Skeletal muscle cell (primary cell): ENCODE results near the gene HOXC6.

ENCODE experiments used
- DNase-seq: peaks from one replicate; pipeline ENCODE4 v3.0.0-alpha.2; 2010; ENCODE audit warnings: low read depth
- H3K4me3 ChIP-seq: 2 replicates; pipeline ENCODE4 v1.5.1; 2011; ENCODE audit warnings: low read depth, mild to moderate bottlenecking, control low read depth, low read length, moderate library complexity

HOXC6 gene

GRCh38 chr12:54000116-54001114, 27.8 kb upstream of the HOXC6 start, which contains the start of gene HOXC9:
TSS of gene HOXC9 (plus strand) at chr12:54000161. CDS start at chr12:54000189, 28 bp downstream.
- no peak for DNase-seq
- H3K4me3 ChIP-seq = peak within 1 kb of the TSS; percentile 71

DNA sequence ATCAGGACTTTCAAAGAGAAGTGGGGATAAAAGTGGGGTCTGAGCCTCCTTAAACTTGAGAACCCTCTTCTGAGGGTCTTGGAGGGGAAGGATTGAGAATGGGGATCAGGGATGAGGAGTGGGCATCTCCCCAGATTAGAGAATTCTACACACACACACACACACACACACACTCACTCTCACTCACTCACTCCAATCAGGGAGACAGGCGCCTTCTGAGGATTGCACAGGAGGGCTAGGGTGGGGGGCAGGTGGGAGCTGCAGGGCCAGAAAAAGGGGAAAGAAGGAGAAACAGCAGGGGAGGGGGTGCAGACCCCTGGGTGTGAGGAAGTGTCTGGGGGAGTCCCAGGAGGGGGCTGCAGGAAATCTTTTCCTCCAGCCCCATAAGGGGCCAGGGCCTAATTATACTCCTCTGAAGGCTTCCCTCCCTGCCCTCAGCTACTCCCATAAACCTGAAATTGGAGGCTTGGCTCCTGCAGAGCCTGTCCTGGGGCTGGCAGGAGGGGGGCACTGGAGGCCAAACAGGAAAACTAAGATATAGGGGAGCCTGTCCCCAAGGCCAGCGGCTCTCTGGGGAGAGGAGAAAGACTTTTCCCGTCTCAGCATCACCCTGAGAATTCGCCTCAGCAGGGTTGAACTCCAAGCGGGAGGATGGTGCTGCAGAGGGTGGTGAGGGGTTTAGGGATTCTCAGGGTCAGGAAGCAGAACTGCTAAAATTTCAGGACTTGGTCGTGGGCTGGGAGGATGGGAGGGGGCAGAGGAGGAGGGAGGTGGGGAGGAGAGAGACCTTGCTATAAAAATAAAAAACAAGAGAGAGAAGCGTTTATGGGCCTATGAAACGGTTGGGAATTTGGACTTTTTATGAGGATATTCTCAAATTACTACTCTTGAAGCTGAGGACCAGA, 26.7 kb upstream of the HOXC6 start:
- peak overlapping the region; percentile 71 for H3K4me3 ChIP-seq
- no peak for DNase-seq

GRCh38 chr12:54002278-54002914, 25.8 kb upstream of the HOXC6 start:
- H3K4me3 ChIP-seq = peak overlapping the region; percentile 71
- DNase-seq = no peak

GRCh38 chr12:54002915-54003389, 25.3 kb upstream of the HOXC6 start:
- H3K4me3 ChIP-seq = peak overlapping the region; percentile 71
- DNase-seq = no peak

DNA sequence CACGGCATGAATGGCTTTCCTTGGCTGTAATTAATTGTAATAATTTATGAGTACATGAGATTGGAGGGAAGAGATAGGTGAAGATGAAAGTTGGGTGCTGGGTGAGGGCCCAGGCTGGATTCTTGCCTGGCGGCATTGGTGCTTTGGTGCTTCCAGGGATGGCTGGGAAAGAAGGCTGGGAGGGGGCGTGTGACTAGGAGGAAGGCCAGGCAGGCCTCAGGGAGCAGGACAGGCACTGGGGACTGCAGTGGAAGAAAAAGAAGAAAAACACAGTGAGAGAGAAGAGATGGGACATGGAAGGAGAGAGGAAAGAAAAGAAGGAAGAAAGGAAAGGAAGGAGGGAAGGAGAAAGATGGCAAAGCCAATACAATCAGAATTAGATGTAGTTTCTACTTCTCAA, 24.6 kb upstream of the HOXC6 start:
- no peak for DNase-seq
- H3K4me3 ChIP-seq = peak overlapping the region; percentile 24

GRCh38 chr12:54004063-54004840, 24.0 kb upstream of the HOXC6 start:
- DNase-seq = no peak
- H3K4me3 ChIP-seq = peak overlapping the region; percentile 37

DNA sequence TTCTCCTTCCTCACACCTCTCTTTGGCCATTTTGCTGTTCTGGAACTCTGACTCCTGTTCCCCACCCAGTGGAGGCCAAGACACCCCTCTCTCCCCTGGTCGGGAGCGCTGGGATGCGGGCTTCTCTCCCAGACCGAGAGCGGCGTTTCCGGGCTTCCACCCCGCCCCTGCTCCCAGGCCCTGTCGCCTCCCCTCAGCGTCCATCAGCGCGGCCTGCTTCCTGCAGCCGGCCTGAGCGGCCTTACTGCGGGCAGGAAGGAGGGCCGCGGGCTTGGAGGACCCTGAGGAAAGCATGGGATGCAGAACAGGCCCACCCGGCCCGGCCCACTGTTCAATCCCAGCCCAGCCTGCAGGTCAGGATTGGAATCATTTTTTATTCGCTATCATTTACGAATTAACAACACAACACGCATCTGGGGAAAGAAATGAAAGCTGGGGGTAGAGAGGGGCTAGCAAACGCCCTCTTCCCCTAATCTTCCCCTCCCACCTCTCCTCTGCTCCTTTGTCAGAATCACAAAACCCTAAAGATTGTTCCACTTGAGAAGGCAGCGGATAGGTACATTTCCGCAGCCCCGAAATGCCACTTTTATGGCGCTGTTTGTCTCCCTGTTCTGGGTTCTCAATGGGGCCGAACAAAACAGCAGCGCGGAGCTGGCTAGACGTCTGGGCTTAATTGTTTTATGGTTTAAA, 23.3 kb upstream of the HOXC6 start:
- H3K4me3 ChIP-seq = peak overlapping the region; percentile 37
- DNase-seq = no peak

DNA sequence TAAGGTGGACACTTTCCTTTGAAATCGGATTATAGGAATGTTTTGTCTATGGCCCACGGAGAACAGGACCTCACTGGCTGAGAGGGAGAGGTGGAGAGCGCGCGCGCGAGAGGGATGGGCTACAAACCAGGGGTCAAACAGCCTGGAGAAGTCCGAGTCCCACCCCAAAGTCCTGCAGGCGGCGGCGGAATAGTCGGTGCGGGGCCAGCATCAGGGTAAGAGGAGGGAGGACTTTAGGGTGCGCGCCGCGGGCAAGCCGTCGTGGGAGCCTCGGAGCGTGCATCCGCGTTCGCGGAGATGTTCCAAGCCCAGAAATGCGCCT, 22.7 kb upstream of the HOXC6 start:
- no peak for DNase-seq
- H3K4me3 ChIP-seq = peak overlapping the region; percentile 37

- no peak for DNase-seq
- H3K4me3 ChIP-seq = peak overlapping the region; percentile 37
Observed at GRCh38 chr12:54005853-54006558, 22.2 kb upstream of the HOXC6 start.

- peak overlapping the region; percentile 37 for H3K4me3 ChIP-seq
- no peak for DNase-seq
Observed at GRCh38 chr12:54006559-54007220, 21.6 kb upstream of the HOXC6 start.

- DNase-seq = no peak
- peak overlapping the region; percentile 7 for H3K4me3 ChIP-seq
Observed at GRCh38 chr12:54007538-54008259, 20.5 kb upstream of the HOXC6 start.

DNA sequence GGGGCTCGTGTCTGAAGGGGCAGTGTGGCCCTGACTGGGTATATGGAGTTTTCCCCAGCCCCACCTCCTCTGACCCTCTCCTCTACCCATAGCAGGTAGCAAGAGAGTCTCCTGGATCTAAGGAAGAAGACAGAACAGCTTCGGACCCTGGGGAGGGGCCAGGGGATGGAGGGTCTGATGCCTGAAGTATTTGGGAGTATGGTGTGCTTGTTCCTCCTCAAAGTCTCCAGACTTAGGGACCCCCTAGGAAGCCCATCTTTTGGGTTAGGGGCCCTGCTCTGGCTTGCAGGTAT, 20.0 kb upstream of the HOXC6 start:
- no peak for DNase-seq
- peak overlapping the region; percentile 54 for H3K4me3 ChIP-seq

GRCh38 chr12:54009171-54010052, 18.8 kb upstream of the HOXC6 start:
- H3K4me3 ChIP-seq = peak overlapping the region; percentile 54

GRCh38 chr12:54010053-54010971, 17.9 kb upstream of the HOXC6 start:
- peak overlapping the region; percentile 54 for H3K4me3 ChIP-seq
- no peak for DNase-seq

More at GRCh38 chr12:54009171-54010052, 18.8 kb upstream of the HOXC6 start:
- DNase-seq = no peak
